Gastroesophageal sphincter (tissue), 4 donors: ENCODE data around the gene NANOGP8. TPM values are rescaled to one million over a fixed set of nuclear protein-coding genes. Genes with fewer than 3 reads are reported as not detected.

Source experiments
- ATAC-seq: fragments of 150-250 bp; one replicate; pipeline ENCODE4 v1.9.1; 2016; ENCODE audit warnings: mild to moderate bottlenecking, moderate library complexity
- H3K27ac ChIP-seq, 4 donors: fragments of 200-600 bp; sonication (generic) in 3 of 4; 1 replicate in 3 of 4; 2 replicates in 1 of 4; pipeline ENCODE4 v1.5.1; 2016 to 2019
- H3K27me3 ChIP-seq: fragments of 200-600 bp; sonication (generic); one replicate; pipeline ENCODE4 v1.5.1; 2019
- H3K36me3 ChIP-seq, 2 donors: fragments of 200-600 bp; sonication (generic); one replicate each; pipeline ENCODE4 v1.5.1; 2019; ENCODE audit warnings: control low read depth in 1 of 2
- H3K4me1 ChIP-seq, 3 donors: fragments of 200-600 bp; sonication (generic); 1 replicate in 2 of 3; 2 replicates in 1 of 3; pipeline ENCODE4 v1.5.1; 2016 to 2019; ENCODE audit warnings: control low read depth in 2 of 3
- H3K4me3 ChIP-seq, 2 donors: fragments of 200-600 bp; sonication (generic); one replicate each; pipeline ENCODE4 v1.5.1; 2019; ENCODE audit warnings: mild to moderate bottlenecking in 1 of 2, moderate library complexity in 1 of 2
- H3K9me3 ChIP-seq, 3 donors: fragments of 200-600 bp; sonication (generic); one replicate each; pipeline ENCODE4 v1.5.1; 2017 to 2019; ENCODE audit warnings: control low read depth in 2 of 3
- CTCF ChIP-seq, 4 experiments: fragments of 200-600 bp in 2 of 4; fragments of 450-650 bp in 2 of 4; sonication (generic) in 1 of 4; IDR thresholded peaks; one replicate each; pipeline ENCODE4 v1.5.1; 2017 to 2019; ENCODE audit warnings: antibody characterized with exemption in 4 of 4, mild to moderate bottlenecking in 2 of 4, moderate library complexity in 2 of 4
- EP300 ChIP-seq: sonication (generic); formaldehyde crosslinking; IDR thresholded peaks from one replicate; pipeline ENCODE4 v1.6.1; 2017; ENCODE audit warnings: antibody characterized with exemption, mild to moderate bottlenecking
- POLR2A ChIP-seq, 2 donors: fragments of 450-650 bp; IDR thresholded peaks; one replicate each; pipeline ENCODE4 v1.6.1; 2017; ENCODE audit warnings: antibody characterized with exemption in 2 of 2, mild to moderate bottlenecking in 2 of 2, moderate library complexity in 1 of 2
- POLR2AphosphoS5 ChIP-seq: sonication (generic); formaldehyde crosslinking; IDR thresholded peaks from one replicate; pipeline ENCODE4 v1.6.1; 2017; ENCODE audit warnings: antibody characterized with exemption
- WGBS, 2 donors: methylation state at CpG; one replicate each; pipeline ENCODE4 v1.1.5; 2018; ENCODE audit warnings: low coverage in 1 of 2; 5-methylcytosine and 5-hydroxymethylcytosine counted together
- total RNA-seq, 4 donors: library from RNA; depleted of rRNA; stranded (reverse); fragments of >200 nt; gene quantifications; one replicate each; pipeline ENCODE4 v1.1.0, GENCODE V29; 2016

NANOGP8 gene
- total RNA-seq, 4 donors from 2014 or later, result 4.0 TPM; not detected in 3

DNA sequence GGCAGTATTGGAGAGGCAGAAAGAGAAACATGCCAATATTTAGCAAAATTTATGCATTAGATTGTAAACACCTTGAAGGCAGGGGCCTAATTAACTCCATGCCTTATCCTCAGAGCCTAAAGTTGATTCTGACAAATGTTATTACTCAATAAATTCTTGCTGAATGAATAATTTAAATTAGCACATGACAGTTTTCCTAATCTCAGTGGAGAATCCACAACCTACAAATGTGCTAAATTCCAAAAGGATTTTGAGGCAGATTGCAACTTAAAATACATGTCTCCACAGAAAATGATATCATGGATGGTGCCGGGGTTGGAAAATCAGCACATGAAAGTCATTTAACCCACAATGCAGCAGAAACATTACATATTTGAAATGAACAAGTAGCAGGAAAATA is 41.1 kb upstream of the NANOGP8 start:
- no peaks in the 10 kb centered on the region for H3K4me1 ChIP-seq
- no peak overlapping the region for H3K4me3 ChIP-seq
- no peaks in the 10 kb centered on the region for H3K27me3 ChIP-seq
- no peak for TF ChIP-seq EP300
- no peak for TF ChIP-seq CTCF (IDR thresholded peaks at IDR 0.05)
- TF ChIP-seq POLR2A (IDR thresholded peaks at IDR 0.05), result no peak
- TF ChIP-seq POLR2AphosphoS5, result no peak
- H3K9me3 ChIP-seq, result no peaks in the 10 kb centered on the region
- H3K36me3 ChIP-seq, result no peaks in the 10 kb centered on the region
- 73 to 86% methylated on average over 1 of the region's 1 CpG for WGBS, 2 donors
- no peak overlapping the region for H3K27ac ChIP-seq
- ATAC-seq, result no peak

DNA sequence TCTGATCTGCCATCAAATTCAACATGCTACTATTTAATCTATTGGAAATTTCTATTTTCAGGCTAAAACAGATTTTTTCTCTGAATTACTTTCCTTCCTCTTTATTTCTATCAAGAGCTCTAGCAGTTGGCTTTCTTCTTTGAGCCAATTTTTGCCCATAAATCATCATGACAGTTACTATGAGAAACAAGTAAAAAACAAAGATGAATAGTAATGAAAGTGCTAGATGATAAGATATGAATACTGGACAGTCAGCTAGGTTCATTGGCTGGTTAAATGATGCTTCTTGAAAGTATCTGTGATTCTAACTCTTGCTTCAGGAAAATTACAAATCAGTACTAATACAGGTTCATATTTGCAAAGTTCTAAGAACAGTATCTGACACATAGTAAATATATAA is 38.6 kb upstream of the NANOGP8 start:
- ATAC-seq, result no peak
- no peak overlapping the region for H3K4me3 ChIP-seq
- no peaks in the 10 kb centered on the region for H3K36me3 ChIP-seq
- H3K27ac ChIP-seq, result no peak overlapping the region
- H3K27me3 ChIP-seq, result no peaks in the 10 kb centered on the region
- no peaks in the 10 kb centered on the region for H3K4me1 ChIP-seq
- H3K9me3 ChIP-seq, result no peaks in the 10 kb centered on the region
- TF ChIP-seq POLR2AphosphoS5, result no peak
- TF ChIP-seq EP300, result no peak
- TF ChIP-seq POLR2A (IDR thresholded peaks at IDR 0.05), result no peak
- no peak for TF ChIP-seq CTCF (IDR thresholded peaks at IDR 0.05)

GRCh38 chr15:35121611-35122359 is 36.7 kb upstream of the NANOGP8 start:
- H3K4me3 ChIP-seq, result no peak overlapping the region
- WGBS, 2 donors, result 96 to 98% methylated on average over 14 to 18 of the region's 47 CpGs
- H3K4me1 ChIP-seq, result no peaks in the 10 kb centered on the region
- no peaks in the 10 kb centered on the region for H3K27me3 ChIP-seq
- no peak overlapping the region for H3K27ac ChIP-seq
- ATAC-seq, result no peak
- no peaks in the 10 kb centered on the region for H3K9me3 ChIP-seq
- H3K36me3 ChIP-seq, result no peaks in the 10 kb centered on the region
- TF ChIP-seq EP300, result no peak
- TF ChIP-seq POLR2A (IDR thresholded peaks at IDR 0.05), result no peak
- no peak for TF ChIP-seq CTCF (IDR thresholded peaks at IDR 0.05)
- TF ChIP-seq POLR2AphosphoS5, result no peak

DNA sequence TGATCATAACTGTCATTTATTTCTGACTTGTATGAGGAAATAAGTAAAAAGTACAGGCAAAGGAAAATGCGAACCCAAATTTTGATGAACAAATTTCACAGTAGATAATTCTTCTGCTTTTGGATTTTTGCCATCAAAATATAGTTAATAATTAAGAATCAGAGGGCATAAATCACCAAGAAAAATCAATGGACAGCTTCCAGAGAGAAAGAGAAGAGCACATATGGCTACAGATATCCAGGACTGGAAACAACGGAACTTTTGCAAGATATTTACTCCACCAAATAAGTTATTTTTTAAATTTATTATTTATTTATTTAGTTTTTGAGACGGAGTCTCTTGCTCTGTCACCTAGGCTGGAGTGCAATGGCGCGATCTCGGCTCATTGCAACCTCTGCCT is 35.1 kb upstream of the NANOGP8 start:
- WGBS, 2 donors, result 87 to 95% methylated on average over 6 of the region's 6 CpGs
- H3K36me3 ChIP-seq, result no peaks in the 10 kb centered on the region
- H3K27me3 ChIP-seq, result no peaks in the 10 kb centered on the region
- no peak overlapping the region for H3K27ac ChIP-seq
- H3K9me3 ChIP-seq, result no peaks in the 10 kb centered on the region
- H3K4me3 ChIP-seq, result no peak overlapping the region
- no peak for ATAC-seq
- peaks cover 0 to 8% (median 0%) of the 10 kb centered on the region in 3 donors for H3K4me1 ChIP-seq
- TF ChIP-seq EP300 (no peak), POLR2AphosphoS5 (no peak), POLR2A (IDR thresholded peaks at IDR 0.05) (no peak), CTCF (IDR thresholded peaks at IDR 0.05) (no peak)

DNA sequence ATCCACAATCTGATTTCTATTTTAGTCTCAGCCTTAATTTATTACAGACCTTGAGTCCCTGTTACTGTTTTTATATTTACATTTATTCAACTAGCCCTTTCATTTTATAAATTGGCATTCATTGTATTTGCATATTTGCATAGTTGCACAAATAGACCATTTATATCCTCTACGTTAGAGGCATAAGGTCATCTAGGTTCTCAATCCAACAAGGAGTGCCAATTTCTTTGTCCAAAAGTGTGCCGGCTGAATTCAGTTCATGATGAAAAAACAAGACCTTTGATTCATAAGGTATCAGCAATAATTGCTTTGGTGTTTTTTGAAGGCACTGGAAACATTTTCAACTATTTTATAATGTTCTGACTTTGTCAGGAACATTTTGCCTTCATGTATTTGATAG is 33.9 kb upstream of the NANOGP8 start:
- no peaks in the 10 kb centered on the region for H3K27me3 ChIP-seq
- no peaks in the 10 kb centered on the region for H3K9me3 ChIP-seq
- no peak overlapping the region for H3K4me3 ChIP-seq
- ATAC-seq, result no peak
- WGBS, 2 donors, result 43 to 54% methylated on average over 2 of the region's 2 CpGs
- peaks cover 0 to 11% (median 0%) of the 10 kb centered on the region in 3 donors for H3K4me1 ChIP-seq
- no peak for TF ChIP-seq POLR2A (IDR thresholded peaks at IDR 0.05)
- TF ChIP-seq POLR2AphosphoS5, result no peak
- no peak for TF ChIP-seq EP300
- no peak for TF ChIP-seq CTCF (IDR thresholded peaks at IDR 0.05)
- no peak overlapping the region for H3K27ac ChIP-seq
- H3K36me3 ChIP-seq, result no peaks in the 10 kb centered on the region
